ENCODE measurements around the gene PALD1. TPM values are rescaled to one million over a fixed set of nuclear protein-coding genes. Genes with fewer than 3 reads are reported as not detected.

Gene PALD1
- total and polyA plus RNA-seq, 2 donors (not counting 1 experiment from before 2014, with no cell fraction given), result 0.09 to 0.33 TPM

DNA sequence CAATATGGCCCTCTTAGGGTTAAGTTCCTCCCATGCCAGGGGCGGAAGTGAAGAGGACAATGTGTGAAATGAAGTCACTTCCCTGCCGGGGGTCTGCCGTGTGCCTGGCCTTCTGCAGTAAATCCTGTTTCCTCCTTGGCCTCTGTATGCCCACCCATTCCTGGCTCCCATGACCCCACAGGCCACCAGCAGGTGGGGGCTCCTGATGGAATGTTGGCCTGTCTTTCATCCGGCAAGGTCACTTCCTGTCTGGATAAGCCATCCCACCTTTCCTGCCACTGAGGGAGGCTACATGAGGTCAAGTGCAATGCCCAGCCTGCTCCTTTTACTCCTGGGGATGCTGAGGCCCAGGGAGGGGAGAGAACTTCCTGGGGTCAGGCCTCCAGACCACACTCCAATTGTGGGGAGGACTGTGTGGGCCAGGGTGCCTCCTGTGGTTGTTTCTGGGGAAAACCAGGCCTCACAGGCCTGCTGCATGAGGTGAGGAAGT is 22.3 kb downstream of the PALD1 start:
- Histone ChIP-seq H3K27ac (ENCODE audit: insufficient read depth, low read length) (no peak overlapping the region), H3K9ac (ENCODE audit: insufficient read depth, low read length) (no peak overlapping the region), H4K20me1 (ENCODE audit: control insufficient read depth, extremely low read depth, insufficient read depth, low read length) (no peaks in the 10 kb centered on the region), H3K79me2 (ENCODE audit: control insufficient read depth, insufficient read depth, low read length) (no peaks in the 10 kb centered on the region), H3K9me3 (ENCODE audit: control insufficient read depth, insufficient read depth, low read depth, low read length) (no peaks in the 10 kb centered on the region), H3K36me3 (ENCODE audit: control insufficient read depth, insufficient read depth, low read length) (no peaks in the 10 kb centered on the region), H2AFZ (ENCODE audit: low read length) (no peak overlapping the region), H3K27me3 (ENCODE audit: control insufficient read depth, insufficient read depth, low read length) (no peaks in the 10 kb centered on the region), H3K4me2 (ENCODE audit: extremely low read depth, insufficient read depth, low read length) (no peak overlapping the region), H3K4me3 (replicated peaks in 1 of 4; ENCODE audit: control extremely low read depth in 1 of 4, insufficient read depth in 1 of 4, low read depth in 3 of 4, low read length in 4 of 4) (no peak overlapping the region), H3K4me1 (ENCODE audit: control insufficient read depth, extremely low read depth, insufficient read depth, low read length) (no peaks in the 10 kb centered on the region)
- DNase-seq (ENCODE audit: low read depth in 2 of 2), result no peak
- TF ChIP-seq, protein P1, sequence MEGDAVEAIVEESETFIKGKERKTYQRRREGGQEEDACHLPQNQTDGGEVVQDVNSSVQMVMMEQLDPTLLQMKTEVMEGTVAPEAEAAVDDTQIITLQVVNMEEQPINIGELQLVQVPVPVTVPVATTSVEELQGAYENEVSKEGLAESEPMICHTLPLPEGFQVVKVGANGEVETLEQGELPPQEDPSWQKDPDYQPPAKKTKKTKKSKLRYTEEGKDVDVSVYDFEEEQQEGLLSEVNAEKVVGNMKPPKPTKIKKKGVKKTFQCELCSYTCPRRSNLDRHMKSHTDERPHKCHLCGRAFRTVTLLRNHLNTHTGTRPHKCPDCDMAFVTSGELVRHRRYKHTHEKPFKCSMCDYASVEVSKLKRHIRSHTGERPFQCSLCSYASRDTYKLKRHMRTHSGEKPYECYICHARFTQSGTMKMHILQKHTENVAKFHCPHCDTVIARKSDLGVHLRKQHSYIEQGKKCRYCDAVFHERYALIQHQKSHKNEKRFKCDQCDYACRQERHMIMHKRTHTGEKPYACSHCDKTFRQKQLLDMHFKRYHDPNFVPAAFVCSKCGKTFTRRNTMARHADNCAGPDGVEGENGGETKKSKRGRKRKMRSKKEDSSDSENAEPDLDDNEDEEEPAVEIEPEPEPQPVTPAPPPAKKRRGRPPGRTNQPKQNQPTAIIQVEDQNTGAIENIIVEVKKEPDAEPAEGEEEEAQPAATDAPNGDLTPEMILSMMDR (conservative IDR thresholded peaks at IDR 0.05 in 1 of 2, IDR thresholded peaks at IDR 0.05 in 1 of 2; ENCODE audit: low read depth in 1 of 2, low read length in 2 of 2), result no peak
- no peak for TF ChIP-seq EZH2 (IDR thresholded peaks at IDR 0.05; ENCODE audit: low read length, missing control alignments)

DNA sequence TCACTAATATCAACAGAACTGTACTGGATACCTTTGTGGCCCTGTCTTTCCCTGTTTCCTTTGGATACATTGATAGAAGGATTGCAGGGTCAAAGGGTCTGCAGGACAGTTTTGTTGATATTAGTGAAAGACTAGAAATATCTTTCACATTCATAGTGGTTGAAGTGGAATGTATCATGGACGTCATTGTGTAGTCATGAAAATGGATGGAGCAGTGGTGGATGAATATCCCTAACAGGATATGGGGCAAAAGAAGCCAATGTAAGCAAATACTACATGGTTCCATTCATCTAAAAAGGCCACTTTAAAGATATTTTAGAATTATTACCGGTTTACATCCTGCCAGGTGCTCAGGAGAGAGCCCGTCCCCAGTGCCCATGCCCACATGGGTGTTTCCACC is 23.8 kb downstream of the PALD1 start:
- Histone ChIP-seq H3K4me3 (replicated peaks in 1 of 4; ENCODE audit: control extremely low read depth in 1 of 4, insufficient read depth in 1 of 4, low read depth in 3 of 4, low read length in 4 of 4) (no peak overlapping the region), H3K9ac (ENCODE audit: insufficient read depth, low read length) (no peak overlapping the region), H3K36me3 (ENCODE audit: control insufficient read depth, insufficient read depth, low read length) (no peaks in the 10 kb centered on the region), H3K79me2 (ENCODE audit: control insufficient read depth, insufficient read depth, low read length) (no peaks in the 10 kb centered on the region), H3K4me2 (ENCODE audit: extremely low read depth, insufficient read depth, low read length) (no peak overlapping the region), H3K9me3 (ENCODE audit: control insufficient read depth, insufficient read depth, low read depth, low read length) (no peaks in the 10 kb centered on the region), H2AFZ (ENCODE audit: low read length) (no peak overlapping the region), H4K20me1 (ENCODE audit: control insufficient read depth, extremely low read depth, insufficient read depth, low read length) (no peaks in the 10 kb centered on the region), H3K4me1 (ENCODE audit: control insufficient read depth, extremely low read depth, insufficient read depth, low read length) (no peaks in the 10 kb centered on the region), H3K27ac (ENCODE audit: insufficient read depth, low read length) (no peak overlapping the region), H3K27me3 (ENCODE audit: control insufficient read depth, insufficient read depth, low read length) (no peaks in the 10 kb centered on the region)
- DNase-seq (ENCODE audit: low read depth in 2 of 2), result peak in 1 of 2 donors; percentile 31
- TF ChIP-seq, protein P1 (conservative IDR thresholded peaks at IDR 0.05 in 1 of 2, IDR thresholded peaks at IDR 0.05 in 1 of 2; ENCODE audit: low read depth in 1 of 2, low read length in 2 of 2), result no peak
- TF ChIP-seq EZH2 (IDR thresholded peaks at IDR 0.05; ENCODE audit: low read length, missing control alignments), result no peak

DNA sequence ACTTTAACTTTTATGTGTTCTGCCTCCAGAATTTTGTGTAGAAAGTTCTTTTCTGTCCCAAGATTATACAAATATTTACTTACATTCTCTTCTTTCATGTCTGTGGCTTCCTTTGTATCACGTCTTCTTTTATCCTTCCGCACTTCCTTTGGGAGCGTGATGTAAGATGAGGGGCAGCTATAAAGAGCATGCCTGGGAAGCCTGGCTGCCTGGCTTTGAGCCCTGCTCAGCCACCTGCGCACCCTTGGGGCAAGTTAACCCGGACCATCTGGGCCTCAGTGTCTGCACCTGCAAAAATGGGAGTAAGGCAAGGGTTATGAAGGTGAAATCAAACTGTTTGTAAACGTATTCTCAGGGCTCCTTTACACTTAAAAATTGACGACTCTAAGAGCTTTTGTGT is 25.2 kb downstream of the PALD1 start:
- TF ChIP-seq EZH2 (IDR thresholded peaks at IDR 0.05; ENCODE audit: low read length, missing control alignments), result no peak
- TF ChIP-seq, protein P1 (conservative IDR thresholded peaks at IDR 0.05 in 1 of 2, IDR thresholded peaks at IDR 0.05 in 1 of 2; ENCODE audit: low read depth in 1 of 2, low read length in 2 of 2), result no peak
- no peaks in the 10 kb centered on the region for H3K79me2 ChIP-seq (ENCODE audit: control insufficient read depth, insufficient read depth, low read length)
- no peaks in the 10 kb centered on the region for H3K27me3 ChIP-seq (ENCODE audit: control insufficient read depth, insufficient read depth, low read length)
- H3K4me1 ChIP-seq (ENCODE audit: control insufficient read depth, extremely low read depth, insufficient read depth, low read length), result no peaks in the 10 kb centered on the region
- H3K9ac ChIP-seq (ENCODE audit: insufficient read depth, low read length), result no peak overlapping the region
- DNase-seq (ENCODE audit: low read depth in 2 of 2), result no peak
- H3K4me3 ChIP-seq (replicated peaks in 1 of 4; ENCODE audit: control extremely low read depth in 1 of 4, insufficient read depth in 1 of 4, low read depth in 3 of 4, low read length in 4 of 4), result no peak overlapping the region
- no peak overlapping the region for H2AFZ ChIP-seq (ENCODE audit: low read length)
- no peaks in the 10 kb centered on the region for H3K9me3 ChIP-seq (ENCODE audit: control insufficient read depth, insufficient read depth, low read depth, low read length)
- no peak overlapping the region for H3K27ac ChIP-seq (ENCODE audit: insufficient read depth, low read length)
- no peak overlapping the region for H3K4me2 ChIP-seq (ENCODE audit: extremely low read depth, insufficient read depth, low read length)
- H4K20me1 ChIP-seq (ENCODE audit: control insufficient read depth, extremely low read depth, insufficient read depth, low read length), result no peaks in the 10 kb centered on the region
- no peaks in the 10 kb centered on the region for H3K36me3 ChIP-seq (ENCODE audit: control insufficient read depth, insufficient read depth, low read length)

Data from fibroblast of lung (primary cell).